H9 (cell line): Measurements from ENCODE around the gene CFDP1. TPM values are rescaled to one million over a fixed set of nuclear protein-coding genes. Genes with fewer than 3 reads are reported as not detected.

ENCODE experiments used
- DNase-seq: peaks from one replicate; pipeline ENCODE4 v3.0.0-alpha.2; 2017
- H2AFZ ChIP-seq: one replicate; pipeline ENCODE4 v1.6.1; 2013; ENCODE audit warnings: mild to moderate bottlenecking, low read length, control low read depth, moderate library complexity
- H2AK5ac ChIP-seq: 2 replicates; pipeline ENCODE4 v1.6.1; 2013; ENCODE audit warnings: low read length, control low read depth, mixed read lengths; ENCODE audit not compliant: insufficient read length
- H2BK120ac ChIP-seq: one replicate; pipeline ENCODE4 v1.6.1; 2013; ENCODE audit warnings: low read depth, mild to moderate bottlenecking, low read length, control low read depth, inconsistent platforms; ENCODE audit not compliant: poor library complexity, severe bottlenecking
- H2BK12ac ChIP-seq: 2 replicates; pipeline ENCODE4 v1.6.1; 2013; ENCODE audit warnings: low read length, control low read depth, mixed read lengths, low read depth; ENCODE audit not compliant: insufficient read length
- H2BK15ac ChIP-seq: 2 replicates; pipeline ENCODE4 v1.6.1; 2013; ENCODE audit warnings: low read depth, low read length, control low read depth
- H2BK20ac ChIP-seq: one replicate; pipeline ENCODE4 v1.6.1; 2013; ENCODE audit warnings: low read depth, mild to moderate bottlenecking, low read length, control low read depth, inconsistent platforms; ENCODE audit not compliant: poor library complexity, severe bottlenecking
- H2BK5ac ChIP-seq: 2 replicates; pipeline ENCODE4 v1.6.1; 2013; ENCODE audit warnings: low read length, control low read depth, mixed read lengths; ENCODE audit not compliant: insufficient read length
- H3K14ac ChIP-seq: 2 replicates; pipeline ENCODE4 v1.6.1; 2013; ENCODE audit warnings: low read length, control low read depth; ENCODE audit not compliant: insufficient read depth
- H3K18ac ChIP-seq: 2 replicates; pipeline ENCODE4 v1.6.1; 2013; ENCODE audit warnings: low read depth, mild to moderate bottlenecking, mixed read lengths, low read length, control low read depth; ENCODE audit not compliant: insufficient read length
- H3K23ac ChIP-seq: 2 replicates; pipeline ENCODE4 v1.6.1; 2013; ENCODE audit warnings: low read length, control low read depth, mixed read lengths, low read depth; ENCODE audit not compliant: insufficient read length
- H3K23me2 ChIP-seq: 2 replicates; pipeline ENCODE4 v1.6.1; 2013; ENCODE audit warnings: low read depth, mild to moderate bottlenecking, mixed read lengths, low read length, control low read depth; ENCODE audit not compliant: insufficient read length, poor library complexity, severe bottlenecking
- H3K27ac ChIP-seq: 2 replicates; pipeline ENCODE4 v1.5.1; 2013; ENCODE audit warnings: low read length, control low read depth, mixed read lengths, low read depth; ENCODE audit not compliant: insufficient read length
- H3K27me3 ChIP-seq: 2 replicates; pipeline ENCODE4 v1.6.1; 2013; ENCODE audit warnings: low read length, control low read depth, inconsistent platforms; ENCODE audit not compliant: insufficient read depth
- H3K4ac ChIP-seq: 2 replicates; pipeline ENCODE4 v1.6.1; 2013; ENCODE audit warnings: low read depth, mild to moderate bottlenecking, control low read depth, inconsistent platforms, low read length, moderate library complexity
- H3K4me1 ChIP-seq: 2 replicates; pipeline ENCODE4 v1.6.1; 2013; ENCODE audit warnings: low read length, control low read depth, inconsistent platforms; ENCODE audit not compliant: insufficient read depth
- H3K4me2 ChIP-seq: 2 replicates; pipeline ENCODE4 v1.6.1; 2013; ENCODE audit warnings: low read length, control low read depth, mixed read lengths; ENCODE audit not compliant: insufficient read length, insufficient read depth
- H3K56ac ChIP-seq: 2 replicates; pipeline ENCODE4 v1.6.1; 2013; ENCODE audit warnings: low read depth, mild to moderate bottlenecking, mixed read lengths, low read length, control low read depth; ENCODE audit not compliant: insufficient read length
- H3K79me1 ChIP-seq: 2 replicates; pipeline ENCODE4 v1.6.1; 2013; ENCODE audit warnings: low read depth, mild to moderate bottlenecking, moderate library complexity, low read length, control low read depth, inconsistent platforms; ENCODE audit not compliant: insufficient read depth, poor library complexity, severe bottlenecking
- H3K79me2 ChIP-seq: 2 replicates; pipeline ENCODE4 v1.6.1; 2013; ENCODE audit warnings: low read length, control low read depth, inconsistent platforms; ENCODE audit not compliant: insufficient read depth
- H3K9ac ChIP-seq: 2 replicates; pipeline ENCODE4 v1.6.1; 2013; ENCODE audit warnings: low read length, control low read depth, mixed read lengths; ENCODE audit not compliant: insufficient read length; ENCODE audit errors: extremely low read depth
- H3K9me3 ChIP-seq: one replicate; pipeline ENCODE4 v1.6.1; 2013; ENCODE audit warnings: low read depth, low read length, inconsistent platforms; ENCODE audit not compliant: control insufficient read depth
- H3T11ph ChIP-seq: one replicate; pipeline ENCODE4 v1.6.1; 2013; ENCODE audit warnings: mild to moderate bottlenecking, low read length, control low read depth, inconsistent platforms
- H4K20me1 ChIP-seq: one replicate; pipeline ENCODE4 v1.6.1; 2013; ENCODE audit not compliant: control insufficient read depth, insufficient read length, insufficient read depth
- H4K5ac ChIP-seq: 2 replicates; pipeline ENCODE4 v1.6.1; 2013; ENCODE audit warnings: low read depth, mild to moderate bottlenecking, mixed read lengths, low read length, control low read depth; ENCODE audit not compliant: insufficient read length
- H4K8ac ChIP-seq: replicated peaks from 2 replicates; pipeline ENCODE4 v1.6.1; 2013; ENCODE audit warnings: low read length, control low read depth, mixed read lengths, low read depth; ENCODE audit not compliant: insufficient read length
- H4K91ac ChIP-seq: 2 replicates; pipeline ENCODE4 v1.6.1; 2013; ENCODE audit warnings: low read depth, mild to moderate bottlenecking, moderate library complexity, mixed read lengths, low read length, control low read depth; ENCODE audit not compliant: insufficient read length
- H3K27ac Mint-ChIP-seq, 3 experiments: 2 replicates in 2 of 3; 3 replicates in 1 of 3; pipeline ENCODE4 v1.8.0; 2020 to 2021; ENCODE audit warnings: mixed read lengths in 3 of 3, mild to moderate bottlenecking in 1 of 3, moderate library complexity in 1 of 3
- H3K27me3 Mint-ChIP-seq: 2 replicates; pipeline ENCODE4 v1.8.0; 2021; ENCODE audit warnings: low read depth, mild to moderate bottlenecking, moderate library complexity, mixed read lengths
- H3K36me3 Mint-ChIP-seq, 3 experiments: 2 replicates in 2 of 3; 3 replicates in 1 of 3; pipeline ENCODE4 v1.8.0; 2020 to 2021; ENCODE audit warnings: low read depth in 3 of 3, mixed read lengths in 3 of 3; ENCODE audit not compliant: insufficient read depth in 1 of 3
- H3K4me1 Mint-ChIP-seq, 2 experiments: 2 replicates each; pipeline ENCODE4 v1.8.0; 2020; ENCODE audit warnings: mixed read lengths in 2 of 2
- H3K4me3 Mint-ChIP-seq, 2 experiments: 2 replicates in 1 of 2; 3 replicates in 1 of 2; pipeline ENCODE4 v1.8.0; 2020 to 2021; ENCODE audit warnings: mild to moderate bottlenecking in 2 of 2, mixed read lengths in 2 of 2, moderate library complexity in 1 of 2
- H3K9me3 Mint-ChIP-seq, 2 experiments: 2 replicates in 1 of 2; 3 replicates in 1 of 2; pipeline ENCODE4 v1.8.0; 2020; ENCODE audit warnings: mild to moderate bottlenecking in 2 of 2, mixed read lengths in 2 of 2, moderate library complexity in 1 of 2
- WGBS: extraction: QIAGEN DNeasy Blood & Tissue Kit; methylation state at CpG from one replicate; pipeline ENCODE4 v1.1.7; 2013; ENCODE audit warnings: missing lambda C conversion rate, low lambda C conversion rate, mixed read lengths; ENCODE audit not compliant: insufficient read length; ENCODE audit errors: extremely low coverage; 5-methylcytosine and 5-hydroxymethylcytosine counted together
- total RNA-seq: library from RNA; stranded (reverse); gene quantifications from 2 replicates; pipeline ENCODE4 v1.2.1, GENCODE V29; 2021
- TF ChIP-seq, protein P1 (sequence below): fragments of 200-600 bp; sonication (generic); conservative IDR thresholded peaks from 3 replicates; pipeline ENCODE4 v1.8.0; 2021; ENCODE audit warnings: antibody characterized with exemption, mild to moderate bottlenecking

Gene CFDP1
- total RNA-seq, 1 experiment from 2014 or later: 89.2 TPM

DNA sequence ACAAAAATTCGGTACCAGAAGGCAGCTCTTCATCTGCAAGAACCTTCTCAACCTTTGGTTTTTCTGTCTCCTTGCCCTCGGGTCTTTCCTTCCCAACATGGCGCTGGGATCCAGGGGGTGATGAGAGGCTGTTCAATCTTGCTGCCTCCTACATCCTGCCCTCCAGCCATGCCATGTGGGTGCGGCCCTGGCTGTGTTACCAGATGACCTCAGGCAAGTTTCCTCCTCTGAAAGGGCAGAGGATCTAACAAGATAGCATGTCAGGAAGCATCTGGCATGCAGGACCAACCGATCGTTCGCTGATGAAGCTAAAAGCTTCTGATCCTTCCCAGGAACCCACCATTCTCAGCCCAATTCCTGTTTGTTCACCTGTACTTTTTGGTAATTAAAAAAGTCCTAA is 145.1 kb downstream of the CFDP1 start:
- no CpG with 5 or more reads among the region's 7 CpGs for WGBS
- H3K4me3 Mint-ChIP-seq: no peak overlapping the region
- peak overlapping the region in 1 of 3 experiments; percentile 3; a peak in 4 of 7 replicates for H3K27ac Mint-ChIP-seq

More for the DNA sequence above, 145.1 kb downstream of the CFDP1 start:
- Histone ChIP-seq H3T11ph (no peak overlapping the region), H2BK12ac (no peak overlapping the region), H2BK20ac (no peak overlapping the region), H2BK15ac (no peak overlapping the region), H2BK5ac (no peak overlapping the region), H3K4ac (no peak overlapping the region), H4K20me1 (no peaks in the 10 kb centered on the region), H3K14ac (no peak overlapping the region; the same call in 1 of the 2 replicates), H3K56ac (no peak overlapping the region), H3K4me1 (no peaks in the 10 kb centered on the region), H2AK5ac (no peak overlapping the region), H3K9ac (no peak overlapping the region), H3K9me3 (no peaks in the 10 kb centered on the region), H4K5ac (no peak overlapping the region), H3K23ac (no peak overlapping the region), H3K79me1 (no peaks in the 10 kb centered on the region), H3K23me2 (no peaks in the 10 kb centered on the region), H2AFZ (no peak overlapping the region), H3K4me2 (no peak overlapping the region), H4K8ac (no peak overlapping the region), H3K27me3 (no peaks in the 10 kb centered on the region), H2BK120ac (no peak overlapping the region), H3K79me2 (no peaks in the 10 kb centered on the region), H3K18ac (no peak overlapping the region), H4K91ac (no peak overlapping the region), H3K27ac (no peak overlapping the region)
- Mint-ChIP-seq H3K27me3 (peaks cover 1% of the 10 kb centered on the region; the same call in 1 of the 2 replicates), H3K36me3 (peaks cover 23 to 35% (median 34%) of the 10 kb centered on the region in 3 experiments; a peak in 6 of 7 replicates), H3K9me3 (peaks cover 0 to 3% of the 10 kb centered on the region in 2 experiments; a peak in 1 of 5 replicates), H3K4me1 (0 out of 4 replicates have a peak, but pooled peaks cover 0 to 3% of the 10 kb centered on the region in 2 experiments)
- TF ChIP-seq, protein P1, sequence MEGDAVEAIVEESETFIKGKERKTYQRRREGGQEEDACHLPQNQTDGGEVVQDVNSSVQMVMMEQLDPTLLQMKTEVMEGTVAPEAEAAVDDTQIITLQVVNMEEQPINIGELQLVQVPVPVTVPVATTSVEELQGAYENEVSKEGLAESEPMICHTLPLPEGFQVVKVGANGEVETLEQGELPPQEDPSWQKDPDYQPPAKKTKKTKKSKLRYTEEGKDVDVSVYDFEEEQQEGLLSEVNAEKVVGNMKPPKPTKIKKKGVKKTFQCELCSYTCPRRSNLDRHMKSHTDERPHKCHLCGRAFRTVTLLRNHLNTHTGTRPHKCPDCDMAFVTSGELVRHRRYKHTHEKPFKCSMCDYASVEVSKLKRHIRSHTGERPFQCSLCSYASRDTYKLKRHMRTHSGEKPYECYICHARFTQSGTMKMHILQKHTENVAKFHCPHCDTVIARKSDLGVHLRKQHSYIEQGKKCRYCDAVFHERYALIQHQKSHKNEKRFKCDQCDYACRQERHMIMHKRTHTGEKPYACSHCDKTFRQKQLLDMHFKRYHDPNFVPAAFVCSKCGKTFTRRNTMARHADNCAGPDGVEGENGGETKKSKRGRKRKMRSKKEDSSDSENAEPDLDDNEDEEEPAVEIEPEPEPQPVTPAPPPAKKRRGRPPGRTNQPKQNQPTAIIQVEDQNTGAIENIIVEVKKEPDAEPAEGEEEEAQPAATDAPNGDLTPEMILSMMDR: no peak
- no peak for DNase-seq
